Measurements from ENCODE around the gene ADAMTS2.

The ADAMTS2 gene

DNA sequence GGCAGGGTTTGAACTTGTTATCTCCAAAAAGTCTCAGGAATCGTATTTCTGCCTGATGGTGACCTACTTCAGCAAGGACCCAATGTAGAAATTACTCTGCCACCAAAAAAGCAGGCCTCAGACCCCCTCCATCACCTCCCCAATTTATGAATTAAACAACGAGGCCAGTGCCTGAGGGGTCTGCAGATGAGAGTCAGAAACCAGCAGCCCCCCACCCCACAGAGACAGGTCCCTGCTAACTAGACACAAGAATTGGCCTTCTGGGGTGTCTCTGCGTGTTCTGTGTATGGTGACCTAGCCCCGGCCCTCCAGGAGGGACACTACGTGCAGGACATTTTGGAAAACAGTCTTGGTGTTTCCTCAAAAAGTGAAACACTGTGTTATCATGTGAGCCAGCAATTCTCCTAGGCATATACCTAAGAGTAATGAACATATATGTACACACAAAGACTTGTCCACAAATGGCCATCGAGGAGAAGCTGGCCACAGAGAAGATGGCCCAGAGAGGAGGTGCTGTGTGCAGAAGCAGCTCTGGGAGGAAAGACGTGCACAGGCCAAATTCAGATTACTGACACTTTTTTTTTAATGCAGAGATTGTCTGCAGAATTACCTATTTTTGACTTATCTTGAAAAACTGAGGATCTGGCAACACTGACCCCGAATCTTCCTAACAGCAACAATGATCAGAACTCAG lies 93.8 kb downstream of the ADAMTS2 start:
- DNase-seq, result no peak

DNA sequence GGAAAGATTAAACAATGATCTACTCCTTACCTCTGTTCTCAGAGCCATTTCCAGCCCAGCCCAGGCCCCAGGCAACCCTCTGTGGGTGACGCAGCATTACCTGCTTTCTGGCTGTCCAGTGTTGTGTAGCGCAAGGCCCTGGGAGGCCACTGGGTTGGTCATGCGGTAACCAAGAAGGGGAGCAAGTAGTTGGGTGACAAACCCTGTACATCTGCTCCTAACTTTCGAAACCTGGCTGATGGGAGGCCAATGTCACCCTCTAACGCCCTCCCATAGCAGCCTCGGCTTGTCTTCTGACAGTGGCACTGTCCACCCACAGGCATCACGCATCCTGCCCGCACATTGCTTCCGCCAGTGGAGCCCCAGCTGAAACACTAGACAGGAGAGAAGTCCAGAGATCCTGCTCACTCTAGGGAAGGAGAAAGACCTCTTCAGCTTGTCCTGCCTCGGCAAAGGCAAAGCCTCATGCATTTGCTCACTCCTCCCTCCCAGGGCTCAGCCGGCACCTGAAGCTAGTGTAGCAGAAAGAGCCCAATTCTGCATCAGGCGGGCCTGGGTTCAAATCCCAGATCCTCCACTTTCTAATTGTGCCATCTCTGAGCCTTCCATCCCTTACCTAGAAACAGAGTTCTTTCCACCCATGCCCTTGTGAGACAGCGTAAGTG lies 94.6 kb downstream of the ADAMTS2 start:
- DNase-seq, result no peak

DNA sequence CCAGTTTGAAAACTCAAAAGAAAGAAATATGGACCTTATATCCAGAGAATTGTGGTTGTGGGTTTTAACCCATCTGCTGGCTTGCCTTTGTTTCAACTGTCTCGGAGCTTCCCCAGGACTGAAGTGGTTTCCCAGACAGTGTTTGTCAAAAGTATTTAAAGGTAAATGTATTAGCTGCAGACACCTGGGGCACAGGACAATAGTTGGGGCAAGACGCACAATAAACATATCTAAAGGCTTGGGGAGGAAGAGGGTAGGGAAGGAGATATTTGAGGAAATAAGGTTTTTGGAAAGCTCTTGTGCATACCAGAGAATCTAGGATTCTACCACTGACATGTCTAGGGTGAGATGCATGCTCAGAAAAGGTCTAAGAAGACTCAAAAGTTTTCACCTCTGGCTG lies 99.0 kb downstream of the ADAMTS2 start:
- DNase-seq, result no peak

DNA sequence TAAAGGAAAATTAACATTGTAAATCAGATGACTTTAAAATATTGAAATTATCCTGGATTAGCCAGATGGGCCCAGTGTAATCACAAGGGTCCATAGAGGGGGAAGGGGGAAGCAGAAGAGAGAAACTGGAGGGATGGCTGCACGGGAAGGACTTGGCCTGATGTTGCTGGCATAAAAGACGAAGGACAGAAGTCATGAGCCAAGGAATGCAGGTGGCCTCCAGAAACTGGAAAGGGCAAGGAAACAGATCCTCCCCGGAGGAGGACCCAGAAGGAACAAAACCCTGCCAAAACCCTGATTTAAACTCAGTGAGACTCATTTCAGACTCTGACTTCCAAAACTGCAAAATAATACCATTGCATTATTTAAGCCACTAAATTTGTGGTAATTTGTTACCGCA lies 100.2 kb downstream of the ADAMTS2 start:
- DNase-seq, result no peak

DNA sequence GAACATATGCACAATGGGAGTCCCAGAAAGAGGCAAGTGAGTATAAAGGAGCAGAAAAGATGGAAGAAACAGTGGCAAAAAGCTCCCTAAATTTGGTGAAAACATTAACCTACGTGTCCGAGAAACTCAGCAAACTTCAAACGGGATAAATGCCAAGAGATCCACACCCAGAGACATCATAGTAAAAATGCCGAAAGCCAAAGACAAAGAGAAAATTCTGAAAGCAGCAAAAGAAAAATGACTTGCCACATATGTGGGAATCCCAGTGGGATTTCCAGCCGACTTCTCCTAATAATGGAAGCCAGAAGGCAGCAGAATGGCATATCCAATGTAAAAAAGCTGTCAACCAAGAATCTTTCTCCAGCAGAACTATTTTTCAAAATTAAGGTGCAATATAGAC lies 101.2 kb downstream of the ADAMTS2 start:
- no peak for DNase-seq

DNA sequence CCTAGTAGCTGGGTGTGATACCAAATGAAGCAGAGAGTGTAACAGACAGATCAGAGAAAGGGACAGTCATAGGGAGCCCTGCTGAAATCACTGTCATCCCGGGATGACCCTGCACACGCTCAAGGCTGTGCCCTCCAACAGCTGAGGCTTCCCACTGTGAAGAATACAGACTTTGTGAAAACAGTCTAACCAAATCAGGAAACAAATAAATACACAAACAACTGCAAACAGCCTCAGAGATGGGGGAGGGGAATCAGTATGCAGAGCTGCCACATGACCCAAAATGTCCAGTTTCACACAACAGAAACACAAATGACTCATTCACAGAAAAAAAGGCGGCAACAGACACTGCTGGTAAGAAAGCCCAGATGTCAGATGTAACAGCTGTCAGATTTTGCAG lies 101.9 kb downstream of the ADAMTS2 start:
- peak in 1 of 2 donors; percentile 34 for DNase-seq

DNA sequence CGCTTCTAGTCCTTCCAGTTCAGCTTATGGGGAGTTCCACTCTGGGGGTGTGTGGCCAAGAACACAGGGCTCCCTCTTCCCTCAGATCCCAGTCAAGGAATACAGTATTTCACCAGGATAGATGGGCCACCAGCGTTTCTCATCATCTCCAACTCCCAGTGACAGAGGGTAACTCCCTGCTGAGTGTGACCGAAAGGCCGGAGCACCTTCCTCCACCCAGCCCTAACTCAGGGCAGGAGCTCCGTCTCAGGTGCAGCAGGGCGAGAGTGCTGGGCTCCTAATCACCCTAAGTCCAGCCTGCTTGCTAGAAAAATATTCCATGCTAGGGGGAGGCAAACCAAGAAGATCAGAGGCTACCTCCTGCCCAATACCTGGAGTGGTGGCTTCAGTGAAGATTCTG lies 102.6 kb downstream of the ADAMTS2 start:
- no peak for DNase-seq

DNA sequence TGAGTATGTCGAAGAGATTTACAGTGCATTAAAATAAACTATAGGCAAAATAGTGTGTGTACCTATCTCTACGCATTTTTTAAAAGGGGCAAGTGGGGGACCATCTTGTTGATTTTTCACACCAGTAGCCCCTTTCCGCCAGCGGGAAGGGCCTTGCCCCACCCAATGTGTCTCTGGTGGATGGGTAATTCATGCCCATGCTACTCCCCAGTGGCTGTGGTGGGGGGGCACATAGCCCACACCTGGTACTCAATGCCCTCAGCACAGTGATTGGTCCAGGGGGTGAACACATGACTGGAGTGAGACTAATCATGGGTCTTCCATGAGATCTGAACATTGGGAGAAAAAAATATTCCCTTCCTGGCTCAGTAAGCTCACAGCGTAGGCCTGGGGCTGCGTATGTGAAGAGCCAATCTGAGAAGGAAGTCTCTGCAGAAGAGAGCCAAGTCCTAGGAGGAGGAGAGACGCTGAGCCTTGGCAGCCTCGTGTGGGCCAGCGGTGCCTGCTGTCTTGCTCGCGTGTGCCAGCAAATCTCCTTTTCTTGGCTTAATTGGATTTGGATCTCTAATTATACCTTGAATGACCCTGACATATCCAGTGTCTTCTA lies 103.4 kb downstream of the ADAMTS2 start:
- no peak for DNase-seq

DNA sequence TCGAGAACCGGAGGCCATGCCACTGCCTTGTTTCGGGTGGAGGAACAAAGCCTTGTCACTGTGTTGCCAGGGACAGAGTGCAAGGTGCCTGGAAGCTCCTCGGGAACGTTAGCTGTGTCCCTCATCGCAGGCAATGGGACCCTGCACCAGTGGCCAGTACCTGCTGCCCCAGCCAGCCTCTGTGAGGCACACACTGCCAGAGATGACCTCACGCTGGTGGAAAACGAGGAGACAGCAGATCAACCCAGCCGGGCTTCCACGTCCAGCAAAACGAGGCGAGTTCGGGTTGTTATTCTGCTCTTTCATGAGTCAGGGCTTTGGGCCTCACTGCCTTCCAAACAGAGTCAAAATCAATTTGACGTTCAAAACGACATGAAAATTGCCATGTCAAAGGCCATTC lies 104.1 kb downstream of the ADAMTS2 start:
- no peak for DNase-seq

DNA sequence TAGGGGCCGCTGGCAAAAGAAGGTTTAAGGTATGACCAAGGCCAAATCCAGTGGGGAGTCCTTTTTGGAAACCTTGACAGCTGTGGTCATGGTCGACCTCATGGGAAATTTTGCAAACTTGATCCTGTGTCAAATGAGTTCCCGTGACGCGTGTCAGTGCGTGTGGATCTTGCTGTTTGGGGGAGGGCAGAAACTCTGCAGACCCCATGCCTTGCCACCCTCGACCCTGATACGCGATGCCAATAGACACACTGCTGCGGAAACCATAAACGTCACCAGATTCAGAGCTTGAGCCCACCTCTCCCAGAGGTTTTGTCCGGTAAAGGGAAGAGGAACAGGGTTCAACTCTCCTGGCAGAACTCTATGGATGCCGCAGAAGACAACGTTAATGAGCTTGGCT lies 104.7 kb downstream of the ADAMTS2 start:
- DNase-seq, result no peak

DNA sequence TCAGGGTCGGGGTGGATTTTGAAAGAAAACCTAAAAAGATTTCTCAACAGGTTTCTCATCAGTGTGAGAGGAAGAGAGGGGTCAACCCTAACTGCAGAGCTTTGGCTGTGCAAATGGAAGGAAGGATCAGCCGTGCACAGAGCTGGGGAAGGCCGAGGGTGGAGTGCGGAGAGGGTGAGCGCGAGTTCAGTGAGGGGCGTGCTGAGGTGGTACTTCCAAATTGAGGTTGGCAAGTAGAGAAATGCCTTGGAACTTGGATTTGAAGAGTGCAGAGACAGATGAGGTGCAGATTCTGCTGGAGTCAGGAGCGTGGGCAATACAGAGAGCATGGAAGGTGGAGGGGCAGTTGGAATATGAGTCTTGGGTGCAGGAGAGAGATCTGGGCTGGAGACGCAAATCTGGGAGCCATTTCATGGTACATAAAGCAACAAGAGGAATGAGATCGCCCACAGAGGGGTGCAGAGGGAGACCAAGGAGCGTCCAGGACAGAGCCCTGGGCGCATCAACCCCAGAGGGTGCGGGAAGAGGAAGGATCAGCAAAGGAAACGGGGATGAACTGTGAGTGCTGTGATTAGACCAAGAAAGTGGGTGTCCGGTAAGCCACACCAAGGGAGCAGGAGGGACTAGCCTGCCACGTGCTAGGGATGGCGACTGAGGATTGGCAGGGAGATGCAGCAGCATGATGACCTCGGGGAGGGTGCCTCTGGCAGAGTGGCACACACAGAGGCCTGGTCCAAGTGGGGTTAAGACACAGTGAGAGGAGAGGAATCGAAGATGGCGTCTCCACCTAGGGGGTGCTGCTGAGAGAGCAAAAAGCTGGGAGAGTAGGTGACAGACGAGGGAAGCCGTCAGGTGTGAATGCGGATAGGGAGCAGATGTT lies 105.8 kb downstream of the ADAMTS2 start:
- DNase-seq, result no peak

DNA sequence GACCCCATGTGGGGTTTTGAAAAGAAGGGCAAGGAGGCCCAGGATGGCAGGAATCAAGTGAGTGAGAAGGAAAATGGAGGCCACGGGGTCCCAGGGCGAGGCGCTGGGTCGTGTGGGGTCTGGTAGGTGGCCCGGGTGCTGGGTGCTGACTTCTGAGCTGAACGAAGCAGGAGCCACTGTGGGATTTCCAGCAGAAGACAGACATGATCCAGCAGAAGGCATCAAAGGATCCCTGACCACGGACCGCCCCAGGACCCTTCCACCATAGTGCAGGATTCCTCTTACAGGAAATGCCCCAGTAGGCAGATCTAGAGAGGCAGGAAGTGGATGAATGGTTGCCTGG lies 106.7 kb downstream of the ADAMTS2 start:
- DNase-seq, result no peak

DNA sequence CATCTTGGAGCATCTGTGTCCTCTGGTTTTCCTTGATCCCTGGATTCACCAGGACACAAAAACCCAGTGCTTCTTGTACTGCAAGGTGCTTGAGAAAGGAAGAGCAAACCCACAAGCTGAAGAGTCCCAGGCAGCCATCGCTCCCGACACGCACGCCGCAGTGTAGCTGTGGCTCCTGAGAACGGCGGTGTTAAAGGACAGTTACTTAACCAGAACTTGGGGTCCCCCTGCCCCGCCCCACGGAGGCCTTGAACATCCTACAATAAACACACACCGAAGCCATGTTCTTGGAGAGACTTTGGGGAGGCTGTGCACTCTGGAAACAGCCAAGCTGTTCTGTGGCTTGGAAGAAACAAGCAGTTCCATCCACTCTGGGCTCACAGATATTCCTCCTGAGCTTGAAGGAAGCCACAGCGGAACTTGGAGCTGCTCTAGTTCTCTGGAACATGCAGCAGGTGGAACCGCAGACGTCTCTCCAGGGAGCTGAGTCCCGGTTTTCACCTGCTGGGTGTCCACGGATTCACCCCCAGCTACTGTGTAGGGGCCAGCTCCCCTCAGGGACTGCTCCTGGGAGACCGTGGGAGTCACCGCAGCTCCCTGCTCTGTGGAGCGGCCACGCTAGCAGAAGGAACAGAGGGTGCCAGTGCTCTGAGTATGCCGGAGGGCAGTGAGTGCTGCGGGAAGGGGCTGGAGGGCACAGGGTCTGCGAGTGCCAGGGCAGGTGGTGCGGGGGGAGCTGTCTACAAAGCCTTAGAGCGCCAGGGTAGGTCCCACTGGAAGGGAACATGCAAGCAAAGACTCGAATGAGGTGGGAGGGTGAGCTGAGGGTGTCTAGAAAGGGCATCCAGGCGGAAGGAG lies 107.3 kb downstream of the ADAMTS2 start:
- no peak for DNase-seq

DNA sequence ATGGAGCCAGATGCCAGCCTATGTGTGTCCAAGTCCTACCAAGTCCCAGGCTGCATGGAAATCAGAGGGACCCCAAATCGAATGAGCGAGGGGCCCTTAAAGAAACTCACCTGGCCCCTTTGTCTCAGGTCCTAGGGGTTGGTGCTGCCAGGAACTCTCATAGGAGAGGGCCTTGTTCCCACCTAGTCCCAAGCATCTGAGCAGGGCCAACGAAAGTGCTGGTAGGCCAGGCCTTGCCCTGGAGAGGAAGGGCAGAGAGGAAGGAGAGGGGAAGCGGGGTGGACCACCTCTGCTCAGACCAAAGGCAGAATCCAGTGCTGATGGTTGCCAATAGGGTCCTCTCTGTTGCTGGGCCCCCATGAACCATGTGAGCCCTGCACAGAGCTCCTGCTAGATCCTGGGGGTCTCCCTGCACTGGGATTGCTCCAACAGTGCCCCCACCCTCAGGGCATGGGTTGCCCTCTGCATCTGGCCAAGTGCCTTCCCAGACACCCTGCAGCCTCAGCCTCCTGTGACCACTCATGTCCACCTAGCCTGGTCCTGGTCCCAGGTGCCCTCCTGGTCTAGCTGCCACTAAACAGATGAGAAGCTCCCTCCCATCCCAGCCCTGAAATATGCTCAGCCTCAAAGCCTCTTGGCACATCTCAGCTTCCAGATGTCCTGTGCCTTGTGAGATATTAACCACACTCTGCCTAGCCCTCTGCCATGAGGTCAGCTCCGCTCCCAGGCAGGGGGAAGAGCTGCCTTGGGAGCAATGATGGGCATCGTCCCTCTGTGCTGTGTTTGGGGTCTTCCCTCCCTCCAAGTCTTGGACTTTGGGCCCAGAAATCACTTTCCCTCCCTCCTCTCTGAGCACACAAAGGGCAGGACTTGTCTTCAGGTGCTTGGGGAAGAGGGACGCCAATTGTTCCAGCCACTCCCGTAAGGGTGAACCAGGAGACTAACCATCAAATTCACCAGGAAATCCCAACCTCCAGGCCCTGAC lies 109.6 kb downstream of the ADAMTS2 start:
- DNase-seq, result no peak

DNA sequence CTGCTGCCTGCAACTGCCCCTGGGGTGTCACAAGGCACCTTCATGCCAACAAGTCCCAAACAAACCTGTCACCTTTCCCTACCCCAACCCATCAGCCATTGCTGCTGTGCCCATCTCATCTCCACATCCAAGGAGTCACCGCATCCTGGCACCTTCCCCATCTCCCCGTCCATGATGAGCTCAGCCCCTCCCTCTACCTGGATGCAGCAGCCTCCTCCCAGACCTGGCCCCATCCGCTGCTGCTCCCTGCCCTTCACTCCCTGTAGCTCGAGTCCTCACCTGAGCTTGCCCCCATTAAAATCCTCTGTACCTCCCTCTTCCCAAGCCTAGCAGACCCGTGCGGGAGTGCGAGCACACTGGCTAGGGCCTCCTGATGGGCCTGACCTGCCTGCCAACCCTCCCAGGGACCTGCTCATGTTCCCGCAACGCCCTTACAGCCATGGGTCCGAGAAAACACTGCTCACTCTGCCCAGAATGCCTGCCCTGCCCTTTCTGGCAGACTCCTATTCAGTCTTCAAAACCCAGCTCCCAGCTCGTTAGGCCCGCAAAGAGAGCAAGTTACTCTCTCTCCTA lies 110.6 kb downstream of the ADAMTS2 start:
- DNase-seq, result no peak

DNA sequence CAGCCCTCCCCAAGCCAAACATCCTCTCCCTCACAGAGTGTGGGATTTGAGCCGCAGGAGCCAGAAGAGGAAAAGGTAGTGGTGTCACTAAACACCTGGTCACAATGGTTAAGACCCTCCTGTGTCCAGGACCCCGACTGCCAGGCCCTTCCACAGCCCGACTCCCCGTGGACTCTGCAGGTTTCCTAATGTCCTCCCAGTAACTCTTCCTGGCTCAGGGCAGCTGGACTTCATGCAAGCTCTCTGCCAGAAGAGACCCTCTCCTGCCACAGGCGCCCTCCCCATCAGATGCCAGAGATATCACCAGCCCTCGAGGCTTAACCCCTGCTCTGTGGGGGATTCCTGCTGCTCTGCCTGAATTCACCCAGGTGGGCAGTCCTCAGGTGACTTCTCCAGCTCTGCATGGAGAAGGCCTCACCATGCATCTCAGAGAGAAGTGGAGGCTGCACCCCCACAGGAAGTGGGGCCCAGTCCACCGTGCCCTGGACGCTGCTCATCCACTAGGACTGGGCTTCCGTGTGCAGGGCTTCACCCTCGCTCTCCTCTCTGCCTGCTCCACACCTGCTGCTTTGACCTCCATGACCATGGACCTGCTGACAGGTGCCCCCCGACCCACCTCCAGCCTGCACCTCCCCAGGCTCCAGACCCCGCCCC lies 111.2 kb downstream of the ADAMTS2 start:
- no peak for DNase-seq

DNA sequence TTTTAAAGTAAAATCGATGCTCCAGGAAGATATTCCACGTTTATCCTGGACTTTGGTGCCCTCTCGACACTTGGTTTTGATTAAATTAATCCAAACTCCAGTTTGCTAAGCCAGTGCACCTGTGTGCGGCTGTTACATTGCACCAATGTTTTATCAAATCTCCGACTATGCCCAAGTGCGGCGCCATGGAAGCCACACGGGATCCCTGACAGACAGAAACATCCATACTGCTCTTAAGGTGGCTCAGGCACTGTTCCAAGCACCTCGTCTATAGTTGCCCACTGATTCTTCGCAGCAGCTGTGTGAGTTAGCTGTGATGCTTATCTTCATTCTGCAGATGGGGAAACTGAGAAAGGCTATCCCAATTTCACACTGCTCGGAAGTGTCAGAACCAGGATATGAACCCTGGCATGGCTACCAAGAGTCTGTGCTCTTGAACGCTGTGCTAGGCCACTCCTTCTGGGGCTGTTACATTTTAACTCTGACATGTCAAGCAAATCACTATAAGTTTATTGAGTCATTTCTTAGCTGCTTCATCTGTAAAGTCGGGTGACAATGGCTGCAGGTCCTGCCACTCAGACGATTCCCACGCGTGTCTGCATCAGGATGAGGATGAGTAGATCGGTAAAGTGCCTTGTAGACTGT lies 113.0 kb downstream of the ADAMTS2 start:
- DNase-seq, result no peak

DNA sequence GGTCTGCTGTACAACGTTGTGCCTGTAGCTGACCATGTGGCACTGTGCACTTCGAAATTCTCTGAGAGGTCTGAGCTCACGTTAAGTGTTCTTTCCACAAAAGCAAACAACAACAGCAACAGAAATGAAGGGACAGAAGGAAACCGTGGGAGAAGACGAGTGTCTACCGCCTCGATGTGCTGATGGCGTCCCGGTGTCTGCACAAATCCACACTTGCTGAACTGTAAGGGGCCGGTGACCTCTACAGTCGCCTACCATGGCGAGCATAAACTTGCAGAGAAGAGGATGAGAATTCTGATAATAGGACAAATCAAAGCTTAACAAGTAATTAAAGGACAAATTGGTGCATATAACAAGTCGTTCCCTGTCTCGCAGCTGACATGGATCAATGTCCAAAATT lies 114.0 kb downstream of the ADAMTS2 start:
- DNase-seq, result no peak

DNA sequence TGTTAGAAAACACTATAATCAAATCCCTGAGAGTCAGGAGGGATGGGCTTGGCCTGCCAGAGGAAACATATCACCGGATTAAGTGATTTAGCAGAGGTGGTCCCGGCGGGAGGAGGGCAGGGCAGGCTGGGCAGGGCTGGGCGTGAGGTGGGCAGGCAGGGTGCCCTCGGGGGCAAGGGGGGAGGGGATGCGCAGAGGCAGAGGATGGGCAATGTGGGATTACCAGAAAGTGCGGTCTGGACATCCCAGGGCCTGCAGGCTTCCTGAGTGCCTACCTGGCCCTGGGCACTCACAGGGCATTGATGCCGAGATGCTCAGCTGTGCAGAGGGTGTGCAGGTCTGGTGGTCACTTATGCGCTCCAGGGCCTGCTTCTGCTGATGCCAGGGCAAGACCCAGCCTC lies 115.2 kb downstream of the ADAMTS2 start:
- no peak for DNase-seq
